GM12878 (cell line): ENCODE results near the gene ABCF3. TPM values are rescaled to one million over a fixed set of nuclear protein-coding genes. Genes with fewer than 3 reads are reported as not detected.

Source experiments
- ATAC-seq: fragments of 200-7000 bp; cut with Tn5 transposase; 3 replicates; pipeline ENCODE4 v1.9.1; 2020; ENCODE audit warnings: mild to moderate bottlenecking, moderate library complexity
- BruUV-seq: library from RNA; stranded (reverse); fragments of 400-500 nt; replicated peaks from 2 replicates; lab custom pipeline; 2021; lab: Mats Ljungman, UMichigan
- CTCF ChIA-PET: fragments of 300-600 bp; sonication (Branson Sonifier 250); formaldehyde crosslinking; extraction: SDS; loops from one replicate; lab custom pipeline; 2021; ENCODE audit warnings: inconsistent platforms; lab: Yijun Ruan, JAX
- POLR2A ChIA-PET: fragments of 350-600 bp; formaldehyde crosslinking; extraction: SDS; loops from one replicate; lab custom pipeline; 2021; ENCODE audit warnings: inconsistent platforms; lab: Charles Lee
- RAD21 ChIA-PET: fragments of 300-600 bp; sonication (Branson Sonifier 250); formaldehyde crosslinking; loops from one replicate; lab custom pipeline; 2023; ENCODE audit warnings: antibody characterized with exemption; ENCODE audit not compliant: unreplicated experiment; lab: Charles Lee
- SMC1A ChIA-PET: fragments of 300-600 bp; sonication (Branson Sonifier 250); formaldehyde crosslinking; loops from one replicate; lab custom pipeline; 2023; ENCODE audit not compliant: unreplicated experiment, uncharacterized antibody; lab: Charles Lee
- DNase-seq: peaks from one replicate; pipeline ENCODE4 v3.0.0-alpha.2; 2011; ENCODE audit warnings: low read depth, low spot score
- FAIRE-seq: peaks from 3 replicates; lab custom pipeline; 2011; peaks lifted over from hg19 to GRCh38; lab: Jason Lieb, UNC
- H2AFZ ChIP-seq: 2 replicates; pipeline ENCODE4 v1.6.0; 2011; ENCODE audit warnings: low read depth, low read length, control low read depth; ENCODE audit not compliant: control insufficient read depth
- H3K27ac ChIP-seq: 2 replicates; pipeline ENCODE4 v1.5.1; 2011; ENCODE audit warnings: control low read depth; ENCODE audit not compliant: control insufficient read depth, insufficient read depth
- H3K27me3 ChIP-seq, 2 experiments: replicated peaks in 1 of 2; 2 replicates each; pipeline versions ENCODE4 v1.6.0 to v1.6.1; 2011; ENCODE audit warnings: low read length in 1 of 2; ENCODE audit not compliant: control insufficient read depth in 2 of 2, insufficient read depth in 2 of 2
- H3K36me3 ChIP-seq, 2 experiments: 2 replicates each; pipeline ENCODE4 v1.5.1; 2011; ENCODE audit warnings: low read length in 1 of 2; ENCODE audit not compliant: control insufficient read depth in 2 of 2, insufficient read depth in 2 of 2
- H3K4me1 ChIP-seq: 2 replicates; pipeline ENCODE4 v1.6.1; 2011; ENCODE audit warnings: mild to moderate bottlenecking, low read length, moderate library complexity, mixed read lengths; ENCODE audit not compliant: control insufficient read depth, insufficient read depth
- H3K4me2 ChIP-seq: 2 replicates; pipeline ENCODE4 v1.6.0; 2011; ENCODE audit warnings: control low read depth; ENCODE audit not compliant: control insufficient read depth, insufficient read depth
- H3K4me3 ChIP-seq: fragments of 200-600 bp; sonication (generic); 2 replicates; pipeline ENCODE4 v1.5.1; 2016
- H3K79me2 ChIP-seq: 2 replicates; pipeline ENCODE4 v1.6.0; 2011; ENCODE audit warnings: low read length; ENCODE audit not compliant: control insufficient read depth, insufficient read depth
- H3K9ac ChIP-seq: 2 replicates; pipeline ENCODE4 v1.8.0; 2011; ENCODE audit warnings: low read length, control low read depth, mixed read lengths; ENCODE audit not compliant: control insufficient read depth, insufficient read depth
- H3K9me3 ChIP-seq: replicated peaks from 3 replicates; pipeline ENCODE4 v1.5.1; 2011; ENCODE audit warnings: mild to moderate bottlenecking, low read length; ENCODE audit not compliant: control insufficient read depth, insufficient read depth
- H4K20me1 ChIP-seq: 2 replicates; pipeline ENCODE4 v1.6.0; 2011; ENCODE audit not compliant: control insufficient read depth, insufficient read depth
- CEBPB ChIP-seq, 2 experiments: fragments of 150-350 bp in 1 of 2; IDR thresholded peaks; 2 replicates each; pipeline ENCODE4 v1.6.1; 2012 to 2014; ENCODE audit warnings: low read depth in 2 of 2, low read length in 2 of 2, borderline replicate concordance in 1 of 2, inconsistent platforms in 1 of 2
- CHD1 ChIP-seq: IDR thresholded peaks from 2 replicates; pipeline ENCODE4 v1.6.1; 2012; ENCODE audit warnings: low read depth, low read length, improper control_type of control experiment
- IKZF1 ChIP-seq: fragments of 450-650 bp; conservative IDR thresholded peaks from 2 replicates; pipeline ENCODE4 v1.6.1; 2017; ENCODE audit warnings: antibody characterized with exemption, mild to moderate bottlenecking
- JUNB ChIP-seq: IDR thresholded peaks from 2 replicates; pipeline ENCODE4 v1.6.1; 2016; ENCODE audit warnings: antibody characterized with exemption, mild to moderate bottlenecking
- JUND ChIP-seq: IDR thresholded peaks from 2 replicates; pipeline ENCODE4 v1.6.1; 2012; ENCODE audit warnings: low read depth, mild to moderate bottlenecking, low read length, improper control_type of control experiment, moderate library complexity
- KLF5 ChIP-seq: fragments of 450-650 bp; IDR thresholded peaks from 2 replicates; pipeline ENCODE4 v1.6.1; 2014; ENCODE audit warnings: mild to moderate bottlenecking; ENCODE audit not compliant: partially characterized antibody
- NFYB ChIP-seq: IDR thresholded peaks from 2 replicates; pipeline ENCODE4 v1.6.1; 2011; ENCODE audit warnings: low read depth, mild to moderate bottlenecking, low read length, improper control_type of control experiment, moderate library complexity; ENCODE audit not compliant: insufficient read depth
- NRF1 ChIP-seq: conservative IDR thresholded peaks from 2 replicates; pipeline ENCODE4 v1.6.1; 2011; ENCODE audit warnings: mild to moderate bottlenecking, low read depth, low read length, improper control_type of control experiment
- POU2F2 ChIP-seq: IDR thresholded peaks from 3 replicates; pipeline ENCODE4 v1.6.1; 2011; ENCODE audit warnings: low read depth, mild to moderate bottlenecking, low read length, borderline replicate concordance
- RAD21 ChIP-seq: IDR thresholded peaks from 2 replicates; pipeline ENCODE4 v1.6.1; 2011; ENCODE audit warnings: mild to moderate bottlenecking, low read depth, low read length, moderate library complexity; ENCODE audit not compliant: insufficient read depth
- RELA ChIP-seq: fragments of 450-650 bp; IDR thresholded peaks from 2 replicates; pipeline ENCODE4 v1.8.0; 2014; ENCODE audit warnings: borderline replicate concordance; ENCODE audit not compliant: partially characterized antibody
- RFX5 ChIP-seq: IDR thresholded peaks from 2 replicates; pipeline ENCODE4 v1.6.1; 2011; ENCODE audit warnings: low read depth, low read length, improper control_type of control experiment
- RUNX3 ChIP-seq: IDR thresholded peaks from 2 replicates; pipeline ENCODE4 v1.6.1; 2012; ENCODE audit warnings: low read length, inconsistent platforms
- SMAD5 ChIP-seq: IDR thresholded peaks from 2 replicates; pipeline ENCODE4 v1.6.1; 2016; ENCODE audit warnings: antibody characterized with exemption, low read depth
- WGBS: methylation state at CpG from one replicate; pipeline ENCODE4 v1.1.6; 2016; ENCODE audit warnings: low lambda C conversion rate; ENCODE audit not compliant: insufficient replicate concordance, insufficient coverage; ENCODE audit errors: missing lambda C conversion rate; 5-methylcytosine and 5-hydroxymethylcytosine counted together
- in situ Hi-C: fragments of 300-500 bp; cut with MboI; formaldehyde crosslinking; loops from 9 replicates; pipeline ENCODE4 v1.14.3; 2018; ENCODE audit warnings: mixed read lengths
- intact Hi-C: fragments of 100-400 bp; cut with micrococcal nuclease; formaldehyde crosslinking; loops from one replicate; pipeline ENCODE4 v1.14.2; 2022; ENCODE audit not compliant: unreplicated experiment
- polyA plus RNA-seq, 11 experiments: library from polyadenylated mRNA; depleted of rRNA in 4 of 11; unstranded in 6 of 11; stranded (reverse) in 5 of 11; fragments of >200 nt; fragmentation: Nextera tagmentation in 4 of 11; fragmentation: Illumina TruSeq in 1 of 11; extraction: Ambion mirVana in 4 of 11; extraction: Trizol in 1 of 11; gene quantifications; 1 replicate in 1 of 11; 2 replicates in 10 of 11; pipeline versions ENCODE4 v1.2.1 to v1.2.3, GENCODE V29; 2011 to 2016; ENCODE audit warnings: inconsistent platforms in 2 of 11, missing spikeins in 2 of 11, low read depth in 1 of 11
- total RNA-seq, 4 experiments: library from RNA; depleted of rRNA in 3 of 4; stranded (reverse); fragments of >200 nt in 3 of 4; fragmentation: Illumina TruSeq in 1 of 4; extraction: Trizol in 1 of 4; gene quantifications; 2 replicates each; pipeline versions ENCODE4 v1.2.1 to v1.2.3, GENCODE V29; 2013 to 2021
- TF ChIP-seq, protein P1 (sequence below): fragments of 450-650 bp; IDR thresholded peaks from 2 replicates; pipeline ENCODE4 v1.6.1; 2018; ENCODE audit warnings: borderline replicate concordance, mild to moderate bottlenecking; ENCODE audit not compliant: partially characterized antibody
- TF ChIP-seq, protein P2 (sequence below): IDR thresholded peaks from 2 replicates; pipeline ENCODE4 v1.6.1; 2012; ENCODE audit warnings: low read depth, low read length, improper control_type of control experiment
- TF ChIP-seq, protein P3 (sequence below), 3 experiments: IDR thresholded peaks in 2 of 3; conservative IDR thresholded peaks in 1 of 3; 2 replicates each; pipeline ENCODE4 v1.5.1; 2011; ENCODE audit warnings: low read depth in 3 of 3, low read length in 3 of 3, mild to moderate bottlenecking in 3 of 3, control low read depth in 2 of 3, moderate library complexity in 2 of 3, inconsistent platforms in 1 of 3, mixed read lengths in 1 of 3; ENCODE audit not compliant: control insufficient read depth in 2 of 3, insufficient read depth in 1 of 3; ENCODE audit errors: extremely low read depth in 1 of 3

The ABCF3 gene
- total and polyA plus RNA-seq, 10 of the 15 experiments (the other 5 are each of a cell fraction or from before 2014, with no cell fraction given): 6.1 to 71.3 (median 46.9) TPM

DNA sequence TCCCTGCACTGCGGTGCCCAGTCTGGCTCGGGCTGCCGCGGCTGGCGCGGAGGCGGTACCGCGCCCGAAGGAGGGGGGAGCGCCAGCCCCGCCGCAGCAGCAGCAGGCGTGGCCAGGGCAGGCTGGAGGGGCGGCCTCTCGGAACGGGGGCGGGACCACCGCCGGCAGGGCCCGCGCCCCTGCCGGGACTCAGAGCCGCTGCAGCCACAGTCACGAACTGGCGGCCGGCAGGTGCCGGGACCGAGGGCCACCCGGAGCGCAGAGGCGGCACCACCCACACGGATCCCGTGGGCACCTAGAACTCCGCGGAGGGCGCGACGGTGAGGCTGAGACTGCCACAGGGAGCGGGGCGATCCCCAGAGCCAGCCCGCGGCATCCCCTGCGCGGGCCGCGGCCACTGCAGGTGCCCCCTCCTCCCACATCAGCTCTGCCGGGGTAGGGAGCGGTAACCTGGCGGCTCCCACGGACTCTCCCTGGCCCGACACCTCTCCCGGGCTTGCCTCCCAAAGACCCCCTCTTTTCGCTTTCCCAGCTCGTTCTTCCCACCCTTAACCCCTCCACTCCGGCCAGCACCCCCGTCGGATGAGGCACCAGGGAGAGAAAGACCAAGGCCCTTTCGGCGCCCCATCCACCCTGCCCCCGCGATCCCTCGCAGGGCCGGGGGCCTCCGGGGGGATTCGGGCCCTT, 43.5 kb downstream of the ABCF3 start, which contains the start of gene VWA5B2:
Gene VWA5B2, plus strand, starts transcription at position 192 of the 687 bp plus-strand sequence. CDS start 944 bp downstream, outside the sequence.
- Histone ChIP-seq H3K27ac (no peak within 1 kb of the TSS), H3K79me2 (no peaks in the 10 kb centered on the region), H3K4me3 (peak within 1 kb of the TSS; percentile 29; the same call in 1 of the 2 replicates), H3K27me3 (peaks cover 16 to 18% of the 10 kb centered on the region in 2 experiments), H3K9me3 (no peaks in the 10 kb centered on the region), H3K4me1 (no peaks in the 10 kb centered on the region), H3K36me3 (no peaks in the 10 kb centered on the region), H2AFZ (peak within 1 kb of the TSS; percentile 51), H4K20me1 (no peaks in the 10 kb centered on the region), H3K9ac (no peak within 1 kb of the TSS), H3K4me2 (peak within 1 kb of the TSS; percentile 77; the same call in 1 of the 2 replicates)
- DNase-seq (no peak), ATAC-seq (peak; percentile 96), FAIRE-seq (no peak)
- ChIA-PET SMC1A (interaction anchor here (0.8 kb wide), 1 partner anchor 20 kb away, joined by 3 read pairs; the partner anchor contains the start of gene EEF1AKMT4), CTCF (interaction anchor here (4.4 kb wide), 1 partner anchor 23 kb away, joined by 69 read pairs; the partner anchor contains the start of gene EEF1AKMT4), POLR2A (no interaction called here), RAD21 (interaction anchor here (1.0 to 1.1 kb wide), 2 partner anchors 11 to 334 kb away, joined by 4 read pairs; no protein-coding TSS in a partner anchor)
- 2% methylated on average over 44 of the region's 66 CpGs for WGBS
- intact Hi-C loops (no loop called here), in situ Hi-C loops (no loop called here)
- BruUV-seq: no TSS peak
- TF ChIP-seq NFYB (no peak), CEBPB (IDR thresholded peaks at IDR 0.05; ENCODE audit: borderline replicate concordance in 1 of 2, low read depth in 2 of 2, low read length in 2 of 2) (no peak), SMAD5 (no peak), JUNB (no peak), RUNX3 (no peak), RAD21 (no peak), JUND (no peak), KLF5 (no peak), CHD1 (no peak), POU2F2 (no peak), RFX5 (no peak), NRF1 (no peak), IKZF1 (0 out of 2 replicates have a peak, but pooled peaks have one; percentile 34), RELA (no peak)
- TF ChIP-seq, protein P1, sequence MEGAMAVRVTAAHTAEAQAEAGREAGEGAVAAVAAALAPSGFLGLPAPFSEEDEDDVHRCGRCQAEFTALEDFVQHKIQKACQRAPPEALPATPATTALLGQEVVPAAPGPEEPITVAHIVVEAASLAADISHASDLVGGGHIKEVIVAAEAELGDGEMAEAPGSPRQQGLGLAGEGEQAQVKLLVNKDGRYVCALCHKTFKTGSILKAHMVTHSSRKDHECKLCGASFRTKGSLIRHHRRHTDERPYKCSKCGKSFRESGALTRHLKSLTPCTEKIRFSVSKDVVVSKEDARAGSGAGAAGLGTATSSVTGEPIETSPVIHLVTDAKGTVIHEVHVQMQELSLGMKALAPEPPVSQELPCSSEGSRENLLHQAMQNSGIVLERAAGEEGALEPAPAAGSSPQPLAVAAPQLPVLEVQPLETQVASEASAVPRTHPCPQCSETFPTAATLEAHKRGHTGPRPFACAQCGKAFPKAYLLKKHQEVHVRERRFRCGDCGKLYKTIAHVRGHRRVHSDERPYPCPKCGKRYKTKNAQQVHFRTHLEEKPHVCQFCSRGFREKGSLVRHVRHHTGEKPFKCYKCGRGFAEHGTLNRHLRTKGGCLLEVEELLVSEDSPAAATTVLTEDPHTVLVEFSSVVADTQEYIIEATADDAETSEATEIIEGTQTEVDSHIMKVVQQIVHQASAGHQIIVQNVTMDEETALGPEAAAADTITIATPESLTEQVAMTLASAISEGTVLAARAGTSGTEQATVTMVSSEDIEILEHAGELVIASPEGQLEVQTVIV: no peak
- TF ChIP-seq, protein P2, sequence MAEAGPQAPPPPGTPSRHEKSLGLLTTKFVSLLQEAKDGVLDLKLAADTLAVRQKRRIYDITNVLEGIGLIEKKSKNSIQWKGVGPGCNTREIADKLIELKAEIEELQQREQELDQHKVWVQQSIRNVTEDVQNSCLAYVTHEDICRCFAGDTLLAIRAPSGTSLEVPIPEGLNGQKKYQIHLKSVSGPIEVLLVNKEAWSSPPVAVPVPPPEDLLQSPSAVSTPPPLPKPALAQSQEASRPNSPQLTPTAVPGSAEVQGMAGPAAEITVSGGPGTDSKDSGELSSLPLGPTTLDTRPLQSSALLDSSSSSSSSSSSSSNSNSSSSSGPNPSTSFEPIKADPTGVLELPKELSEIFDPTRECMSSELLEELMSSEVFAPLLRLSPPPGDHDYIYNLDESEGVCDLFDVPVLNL: no peak
- TF ChIP-seq, protein P3, sequence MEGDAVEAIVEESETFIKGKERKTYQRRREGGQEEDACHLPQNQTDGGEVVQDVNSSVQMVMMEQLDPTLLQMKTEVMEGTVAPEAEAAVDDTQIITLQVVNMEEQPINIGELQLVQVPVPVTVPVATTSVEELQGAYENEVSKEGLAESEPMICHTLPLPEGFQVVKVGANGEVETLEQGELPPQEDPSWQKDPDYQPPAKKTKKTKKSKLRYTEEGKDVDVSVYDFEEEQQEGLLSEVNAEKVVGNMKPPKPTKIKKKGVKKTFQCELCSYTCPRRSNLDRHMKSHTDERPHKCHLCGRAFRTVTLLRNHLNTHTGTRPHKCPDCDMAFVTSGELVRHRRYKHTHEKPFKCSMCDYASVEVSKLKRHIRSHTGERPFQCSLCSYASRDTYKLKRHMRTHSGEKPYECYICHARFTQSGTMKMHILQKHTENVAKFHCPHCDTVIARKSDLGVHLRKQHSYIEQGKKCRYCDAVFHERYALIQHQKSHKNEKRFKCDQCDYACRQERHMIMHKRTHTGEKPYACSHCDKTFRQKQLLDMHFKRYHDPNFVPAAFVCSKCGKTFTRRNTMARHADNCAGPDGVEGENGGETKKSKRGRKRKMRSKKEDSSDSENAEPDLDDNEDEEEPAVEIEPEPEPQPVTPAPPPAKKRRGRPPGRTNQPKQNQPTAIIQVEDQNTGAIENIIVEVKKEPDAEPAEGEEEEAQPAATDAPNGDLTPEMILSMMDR (IDR thresholded peaks at IDR 0.05 in 2 of 3, conservative IDR thresholded peaks at IDR 0.05 in 1 of 3; ENCODE audit: control insufficient read depth in 2 of 3, extremely low read depth in 1 of 3, insufficient read depth in 1 of 3, low read depth in 3 of 3, low read length in 3 of 3): peak in 1 of 3 experiments; percentile 18; a peak in 1 of 6 replicates
